LNCAP (cell line): Measurements from ENCODE around the gene EAF1.

Experiments
- CTCF ChIP-seq: fragments of 450-650 bp; IDR thresholded peaks from 2 replicates; pipeline ENCODE4 v1.5.1; 2017; ENCODE audit warnings: mild to moderate bottlenecking

The EAF1 gene

GRCh38 chr3:15452961-15453360 lies 25.6 kb downstream of the EAF1 start:
- TF ChIP-seq CTCF, result no peak

- TF ChIP-seq CTCF, result no peak
Measured at GRCh38 chr3:15453501-15453900, 26.1 kb downstream of the EAF1 start.

- no peak for TF ChIP-seq CTCF
Measured at GRCh38 chr3:15453991-15454625, 26.7 kb downstream of the EAF1 start.

GRCh38 chr3:15454965-15455364 lies 27.6 kb downstream of the EAF1 start:
- no peak for TF ChIP-seq CTCF

GRCh38 chr3:15455756-15456155 lies 28.4 kb downstream of the EAF1 start:
- no peak for TF ChIP-seq CTCF

GRCh38 chr3:15456321-15456720 lies 28.9 kb downstream of the EAF1 start:
- TF ChIP-seq CTCF, result no peak

- TF ChIP-seq CTCF, result no peak
Measured at GRCh38 chr3:15458212-15458780, 30.9 kb downstream of the EAF1 start.
